B cell (primary cell): ENCODE data around the gene GUCA2A. TPM values are rescaled to one million over a fixed set of nuclear protein-coding genes. Genes with fewer than 3 reads are reported as not detected.

Experiments used
- ATAC-seq: fragments of 200-7000 bp; cut with Tn5 transposase; one replicate; pipeline ENCODE4 v1.10.0; 2021; ENCODE audit warnings: low read depth, mild to moderate bottlenecking, moderate number of reproducible peaks, moderate library complexity
- CTCF ChIA-PET: fragments of 350-600 bp; sonication (Branson Sonifier 250); formaldehyde crosslinking; loops from one replicate; lab custom pipeline; 2021; ENCODE audit warnings: antibody characterized with exemption, inconsistent platforms; lab: Charles Lee
- POLR2A ChIA-PET: fragments of 350-600 bp; sonication (Branson Sonifier 250); formaldehyde crosslinking; loops from one replicate; lab custom pipeline; 2021; ENCODE audit warnings: antibody characterized with exemption; lab: Charles Lee
- DNase-seq: peaks from one replicate; pipeline ENCODE4 v3.0.0; 2013
- H2AFZ ChIP-seq: 2 replicates; pipeline ENCODE4 v1.6.1; 2012; ENCODE audit warnings: mild to moderate bottlenecking, low read depth, low read length; ENCODE audit not compliant: insufficient read depth, poor library complexity, severe bottlenecking
- H3K27ac ChIP-seq, 2 donors: 1 replicate in 1 of 2; 2 replicates in 1 of 2; pipeline ENCODE4 v1.5.1; 2012 to 2013; ENCODE audit warnings: low read length in 2 of 2, mild to moderate bottlenecking in 2 of 2, moderate library complexity in 1 of 2
- H3K27me3 ChIP-seq, 4 experiments: fragments of 200-600 bp in 1 of 4; sonication (generic) in 1 of 4; replicated peaks in 1 of 4; 1 replicate in 2 of 4; 2 replicates in 2 of 4; pipeline versions ENCODE4 v1.6.1 to v1.7.0; 2013 to 2016; ENCODE audit warnings: low read length in 3 of 4, mild to moderate bottlenecking in 2 of 4, mixed read lengths in 1 of 4, moderate library complexity in 1 of 4; ENCODE audit not compliant: insufficient read depth in 4 of 4, control insufficient read depth in 3 of 4; ENCODE audit errors: control extremely low read depth in 1 of 4
- H3K36me3 ChIP-seq, 2 experiments: replicated peaks in 1 of 2; 1 replicate in 1 of 2; 2 replicates in 1 of 2; pipeline versions ENCODE4 v1.6.1 to v1.7.1; 2013; ENCODE audit warnings: low read length in 1 of 2; ENCODE audit not compliant: insufficient read depth in 2 of 2, control insufficient read depth in 1 of 2; ENCODE audit errors: control extremely low read depth in 1 of 2, extremely low read depth in 1 of 2
- H3K4me1 ChIP-seq, 2 donors: fragments of 200-600 bp in 1 of 2; sonication (generic) in 1 of 2; 1 replicate in 1 of 2; 2 replicates in 1 of 2; pipeline versions ENCODE4 v1.5.1 to v1.6.1; 2013 to 2017; ENCODE audit warnings: low read length in 2 of 2; ENCODE audit not compliant: control insufficient read depth in 2 of 2, insufficient read depth in 2 of 2
- H3K4me2 ChIP-seq: replicated peaks from 2 replicates; pipeline ENCODE3; 2012; ENCODE audit warnings: mild to moderate bottlenecking, low read depth, low read length; ENCODE audit not compliant: poor library complexity, severe bottlenecking
- H3K4me3 ChIP-seq, 5 experiments: fragments of 200-600 bp in 1 of 5; sonication (generic) in 1 of 5; 1 replicate in 3 of 5; 2 replicates in 2 of 5; pipeline versions ENCODE4 v1.5.1 to v1.7.0; 2011 to 2016; ENCODE audit warnings: low read length in 4 of 5, mild to moderate bottlenecking in 4 of 5, low read depth in 2 of 5, control low read depth in 1 of 5, moderate library complexity in 1 of 5; ENCODE audit not compliant: insufficient read depth in 1 of 5; ENCODE audit errors: control extremely low read depth in 1 of 5, extremely low read depth in 1 of 5
- H3K79me2 ChIP-seq: fragments of 200-600 bp; sonication (generic); one replicate; pipeline ENCODE4 v1.6.0; 2016; ENCODE audit warnings: low read length; ENCODE audit not compliant: control insufficient read depth, insufficient read depth
- H3K9ac ChIP-seq: fragments of 200-600 bp; sonication (generic); 2 replicates; pipeline ENCODE4 v1.6.1; 2017; ENCODE audit warnings: mild to moderate bottlenecking, low read length, moderate library complexity
- H3K9me3 ChIP-seq, 3 donors: one replicate each; pipeline versions ENCODE4 v1.6.1 to v1.7.1; 2013; ENCODE audit warnings: low read length in 2 of 3; ENCODE audit not compliant: control insufficient read depth in 2 of 3, insufficient read depth in 1 of 3; ENCODE audit errors: control extremely low read depth in 1 of 3
- H4K20me1 ChIP-seq: 2 replicates; pipeline ENCODE4 v1.6.0; 2012; ENCODE audit warnings: mild to moderate bottlenecking, low read length; ENCODE audit not compliant: insufficient read depth, control insufficient read depth, poor library complexity, severe bottlenecking
- H3K27ac Mint-ChIP-seq: one replicate; pipeline ENCODE4 v1.8.0; 2021; ENCODE audit warnings: mixed read lengths
- H3K27me3 Mint-ChIP-seq: one replicate; pipeline ENCODE4 v1.8.0; 2021; ENCODE audit warnings: mixed read lengths
- H3K4me1 Mint-ChIP-seq: one replicate; pipeline ENCODE4 v1.8.0; 2021; ENCODE audit warnings: mixed read lengths
- H3K4me3 Mint-ChIP-seq: one replicate; pipeline ENCODE4 v1.8.0; 2021; ENCODE audit warnings: mixed read lengths
- H3K9me3 Mint-ChIP-seq: one replicate; pipeline ENCODE4 v1.8.0; 2022; ENCODE audit warnings: mixed read lengths; ENCODE audit not compliant: insufficient read depth
- CTCF ChIP-seq: fragments of 200-600 bp; IDR thresholded peaks from one replicate; pipeline ENCODE4 v1.8.0; 2022; ENCODE audit warnings: antibody characterized with exemption, mild to moderate bottlenecking
- EZH2 ChIP-seq: IDR thresholded peaks from 2 replicates; pipeline ENCODE4 v1.6.1; 2012; ENCODE audit warnings: borderline replicate concordance, low read depth, mild to moderate bottlenecking, moderate library complexity, low read length; ENCODE audit not compliant: insufficient read depth, poor library complexity, severe bottlenecking
- WGBS: methylation state at CpG from one replicate; pipeline ENCODE4 v1.1.5; 2013; ENCODE audit warnings: missing lambda C conversion rate; ENCODE audit not compliant: insufficient coverage; 5-methylcytosine and 5-hydroxymethylcytosine counted together
- intact Hi-C: fragments of 100-400 bp; cut with micrococcal nuclease; formaldehyde crosslinking; loops from one replicate; pipeline ENCODE4 v1.10.0; 2022
- polyA plus RNA-seq: library from polyadenylated mRNA; depleted of rRNA; stranded (reverse); fragments of >200 nt; gene quantifications from 2 replicates; pipeline ENCODE4 v1.2.3, GENCODE V29; 2012
- total RNA-seq, 2 donors: library from RNA; stranded (reverse); fragments of 120-200 nt in 1 of 2; gene quantifications; 1 replicate in 1 of 2; 2 replicates in 1 of 2; pipeline versions ENCODE4 v1.2.3 to v1.2.4, GENCODE V29; 2013 to 2022

GUCA2A gene
- total and polyA plus RNA-seq, 2 donors (not counting 1 experiment from before 2014, with no cell fraction given): not detected

GRCh38 chr1:42183210-42183956 is 18.8 kb upstream of the GUCA2A start:
- Mint-ChIP-seq H3K9me3 (no peaks in the 10 kb centered on the region), H3K4me3 (no peak overlapping the region), H3K4me1 (no peaks in the 10 kb centered on the region), H3K27me3 (no peaks in the 10 kb centered on the region), H3K27ac (no peak overlapping the region)
- ATAC-seq (no peak), DNase-seq (no peak)
- CTCF ChIA-PET: interaction anchor here (1.1 to 1.2 kb wide), 2 partner anchors 10 kb away, joined by 4 read pairs; no protein-coding TSS in a partner anchor
- Histone ChIP-seq H3K27me3 (no peaks in the 10 kb centered on the region), H3K36me3 (peaks cover 14 to 42% of the 10 kb centered on the region in 2 experiments), H3K27ac (no peak overlapping the region), H2AFZ (no peak overlapping the region), H3K4me3 (no peak overlapping the region), H3K9ac (no peak overlapping the region), H3K4me1 (no peaks in the 10 kb centered on the region), H3K4me2 (no peak overlapping the region), H3K9me3 (no peaks in the 10 kb centered on the region), H3K79me2 (no peaks in the 10 kb centered on the region), H4K20me1 (no peaks in the 10 kb centered on the region)
- intact Hi-C loops: no loop called here
- TF ChIP-seq EZH2: no peak
- no peak for TF ChIP-seq CTCF
- POLR2A ChIA-PET: no interaction called here
- WGBS: 100% methylated on average over 1 of the region's 7 CpGs

- Histone ChIP-seq H3K79me2 (no peaks in the 10 kb centered on the region), H3K27me3 (no peaks in the 10 kb centered on the region), H2AFZ (no peak overlapping the region), H3K36me3 (peaks cover 12 to 37% of the 10 kb centered on the region in 2 experiments), H3K27ac (no peak overlapping the region), H3K9ac (no peak overlapping the region), H4K20me1 (no peaks in the 10 kb centered on the region), H3K9me3 (no peaks in the 10 kb centered on the region), H3K4me3 (no peak overlapping the region), H3K4me2 (no peak overlapping the region), H3K4me1 (no peaks in the 10 kb centered on the region)
- Mint-ChIP-seq H3K27me3 (no peaks in the 10 kb centered on the region), H3K27ac (no peak overlapping the region), H3K4me3 (no peak overlapping the region), H3K4me1 (no peaks in the 10 kb centered on the region), H3K9me3 (no peaks in the 10 kb centered on the region)
- POLR2A ChIA-PET: no interaction called here
- WGBS: 100% methylated on average over 1 of the region's 4 CpGs
- ATAC-seq (no peak), DNase-seq (no peak)
- TF ChIP-seq CTCF (no peak), EZH2 (no peak)
- CTCF ChIA-PET: no interaction called here
- intact Hi-C loops: no loop called here
Observed at GRCh38 chr1:42181687-42182086, 17.1 kb upstream of the GUCA2A start.
